NCI-H460 (cell line): Measurements from ENCODE around the gene ADRA2C. TPM values are rescaled to one million over a fixed set of nuclear protein-coding genes. Genes with fewer than 3 reads are reported as not detected.

ENCODE experiments used
- DNase-seq: peaks from one replicate; pipeline ENCODE4 v3.0.0-alpha.2; 2016; ENCODE audit warnings: low read depth; ENCODE audit errors: extremely low read depth
- total RNA-seq: library from RNA; depleted of rRNA; stranded (reverse); fragments of >200 nt; shearing (Covaris generic); gene quantifications from 2 replicates; pipeline ENCODE4 v1.2.3, GENCODE V29; 2014

The ADRA2C gene
- total RNA-seq, 1 experiment from 2014 or later, result 15.0 TPM

- no peak for DNase-seq
Observed at GRCh38 chr4:3775005-3775404, 8.8 kb downstream of the ADRA2C start.

- no peak for DNase-seq
Observed at GRCh38 chr4:3775576-3775975, 9.4 kb downstream of the ADRA2C start.

- no peak for DNase-seq
Observed at GRCh38 chr4:3776166-3777032, 10.2 kb downstream of the ADRA2C start.

- DNase-seq, result no peak
Observed at GRCh38 chr4:3777033-3777390, 10.8 kb downstream of the ADRA2C start.

GRCh38 chr4:3777669-3778068 lies 11.5 kb downstream of the ADRA2C start:
- no peak for DNase-seq

- no peak for DNase-seq
Observed at GRCh38 chr4:3779509-3779908, 13.3 kb downstream of the ADRA2C start.

GRCh38 chr4:3780347-3781171 lies 14.4 kb downstream of the ADRA2C start:
- no peak for DNase-seq

- DNase-seq, result no peak
Observed at GRCh38 chr4:3781193-3781886, 15.2 kb downstream of the ADRA2C start.

GRCh38 chr4:3781997-3782930 lies 16.1 kb downstream of the ADRA2C start:
- DNase-seq, result no peak

GRCh38 chr4:3783693-3784306 lies 17.6 kb downstream of the ADRA2C start:
- DNase-seq, result no peak

GRCh38 chr4:3784454-3785291 lies 18.5 kb downstream of the ADRA2C start:
- DNase-seq, result no peak

- DNase-seq, result no peak
Observed at GRCh38 chr4:3785292-3785565, 19.0 kb downstream of the ADRA2C start.

GRCh38 chr4:3786196-3786869 lies 20.1 kb downstream of the ADRA2C start:
- no peak for DNase-seq

GRCh38 chr4:3787489-3788365 lies 21.5 kb downstream of the ADRA2C start:
- DNase-seq, result no peak

- no peak for DNase-seq
Observed at GRCh38 chr4:3788366-3788660, 22.1 kb downstream of the ADRA2C start.

- no peak for DNase-seq
Observed at GRCh38 chr4:3789587-3789986, 23.4 kb downstream of the ADRA2C start.

- DNase-seq, result no peak
Observed at GRCh38 chr4:3790006-3790561, 23.9 kb downstream of the ADRA2C start.
